Putamen (tissue), 1 donor: Measurements from ENCODE around the gene POFUT2.
"Not testable (repeated sequence)": the region's sequence is repeated elsewhere in the genome, so short reads cannot be mapped to it uniquely, and the experiment has no call there.

Experiments
- DNase-seq: peaks from one replicate; pipeline ENCODE4 v3.0.0-alpha.2; 2016; ENCODE audit warnings: low spot score

Gene POFUT2

GRCh38 chr21:45326169-45326851, 38.6 kb upstream of the POFUT2 start:
- DNase-seq: peak; percentile 75

GRCh38 chr21:45325206-45326168, 37.8 kb upstream of the POFUT2 start:
- no peak for DNase-seq

DNA sequence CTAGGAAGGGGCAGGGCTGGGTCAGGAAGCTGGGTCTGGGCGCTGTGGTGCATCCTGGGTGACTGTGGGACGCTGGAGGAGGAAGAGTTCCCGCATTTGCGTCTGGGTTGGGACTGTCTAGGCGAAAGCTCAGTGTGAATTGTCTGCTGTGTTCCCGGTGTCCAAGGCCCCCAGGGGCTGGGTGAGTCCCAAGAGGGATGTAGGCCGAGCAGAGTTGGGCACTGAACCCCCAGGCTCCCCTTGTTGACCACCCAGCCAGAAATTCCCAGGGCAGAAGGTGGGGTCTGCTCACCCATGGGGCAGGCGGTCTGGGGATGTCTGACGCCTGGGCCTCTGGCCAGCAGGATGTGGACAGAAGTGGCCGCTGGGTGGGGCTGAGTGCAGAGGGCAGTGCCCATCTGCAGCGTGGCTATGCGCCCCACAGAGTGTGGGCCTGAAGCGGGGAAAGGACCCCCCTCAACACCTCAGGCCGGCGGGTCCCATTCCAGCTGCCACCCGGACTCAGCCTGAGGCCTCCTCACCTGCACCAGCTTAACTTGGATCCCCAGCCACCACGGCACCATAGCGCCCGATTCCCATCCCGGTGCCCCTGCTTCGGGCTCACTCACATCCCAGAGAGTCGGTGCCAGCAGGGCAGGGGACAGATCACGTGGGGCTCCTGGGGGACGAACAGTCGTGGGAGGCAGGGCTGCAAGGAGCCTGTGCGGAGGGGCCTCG, 37.0 kb upstream of the POFUT2 start:
- DNase-seq: no peak

DNA sequence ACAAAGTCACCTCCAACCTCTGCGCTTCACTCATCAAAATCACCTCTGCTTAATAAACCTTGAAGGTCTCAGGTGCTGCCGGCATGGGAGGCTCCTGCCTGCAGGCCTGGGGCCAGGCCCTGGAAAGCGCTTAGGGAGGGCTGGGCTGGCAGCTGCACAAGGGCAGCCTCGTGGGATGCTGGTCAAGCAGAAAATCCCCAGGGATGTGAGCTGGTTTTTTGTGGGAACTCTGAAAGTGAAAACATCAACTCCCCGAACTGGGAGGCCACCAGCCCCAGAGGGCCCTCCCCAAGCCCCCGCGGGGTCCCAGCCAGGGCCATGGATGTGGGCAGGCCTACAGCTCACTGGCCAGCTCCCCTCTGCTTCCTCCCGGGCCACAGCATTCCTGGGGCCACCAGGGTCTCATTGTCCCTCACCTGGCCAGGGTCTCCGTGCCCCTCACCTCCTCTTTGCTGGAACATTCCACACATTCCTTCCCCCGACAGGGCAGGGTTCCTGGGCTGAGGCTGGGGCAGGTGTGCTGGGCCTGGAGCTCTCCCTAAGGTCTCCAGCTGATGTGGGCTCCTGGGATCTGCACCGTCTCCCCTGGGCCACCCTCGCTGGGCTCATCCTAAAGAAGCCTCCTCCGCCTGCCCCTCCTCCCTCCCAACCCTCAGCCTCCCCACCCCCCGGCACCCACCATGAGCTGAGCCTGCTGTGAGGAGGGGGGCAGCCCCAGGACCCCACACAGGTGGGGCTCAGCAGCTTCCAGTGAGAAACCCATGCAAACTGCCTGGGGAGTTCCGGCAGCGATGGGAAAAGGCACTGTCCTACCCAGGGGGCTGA, 36.0 kb upstream of the POFUT2 start:
- no peak for DNase-seq

- no peak for DNase-seq
Observed at GRCh38 chr21:45322960-45323461, 35.3 kb upstream of the POFUT2 start.

- no peak for DNase-seq
Observed at GRCh38 chr21:45322231-45322959, 34.7 kb upstream of the POFUT2 start.

DNA sequence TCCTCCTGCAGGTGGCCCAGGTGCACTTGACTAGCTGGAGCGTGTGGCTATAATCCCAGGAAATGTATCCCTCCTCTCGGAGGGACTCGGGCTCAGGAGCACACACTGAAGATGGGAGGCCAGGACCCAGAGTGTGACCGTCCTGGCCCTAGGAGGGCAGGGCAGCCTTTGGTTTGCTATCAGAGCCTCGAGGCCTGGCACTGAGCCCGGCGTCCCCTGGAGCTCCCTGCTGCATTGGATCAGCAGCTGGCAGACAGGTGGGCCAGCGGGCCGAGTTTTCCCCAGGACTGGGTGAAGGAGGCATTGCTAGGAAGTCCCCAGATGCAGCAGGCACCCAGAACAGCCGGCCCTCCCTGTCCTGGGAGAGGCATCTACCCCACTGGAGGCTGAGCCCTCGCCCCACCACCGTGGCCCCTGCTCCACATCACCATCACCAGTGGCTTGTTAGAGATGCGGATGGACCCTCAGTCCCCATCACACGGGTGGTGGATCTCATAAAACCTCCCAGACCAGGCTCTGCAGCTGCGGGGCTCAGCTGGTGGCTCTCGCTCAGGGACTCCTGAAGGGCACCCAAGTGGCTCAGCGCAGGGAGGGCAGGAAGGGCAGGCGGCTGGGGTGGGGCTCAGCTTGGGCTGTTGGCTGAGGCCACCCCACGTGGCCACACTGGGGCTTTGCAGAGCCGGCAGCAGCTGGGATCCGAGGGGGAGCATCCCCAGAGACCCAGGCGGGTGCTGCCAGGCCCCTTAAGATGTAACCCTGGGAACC, 32.7 kb upstream of the POFUT2 start:
- DNase-seq: no peak

DNA sequence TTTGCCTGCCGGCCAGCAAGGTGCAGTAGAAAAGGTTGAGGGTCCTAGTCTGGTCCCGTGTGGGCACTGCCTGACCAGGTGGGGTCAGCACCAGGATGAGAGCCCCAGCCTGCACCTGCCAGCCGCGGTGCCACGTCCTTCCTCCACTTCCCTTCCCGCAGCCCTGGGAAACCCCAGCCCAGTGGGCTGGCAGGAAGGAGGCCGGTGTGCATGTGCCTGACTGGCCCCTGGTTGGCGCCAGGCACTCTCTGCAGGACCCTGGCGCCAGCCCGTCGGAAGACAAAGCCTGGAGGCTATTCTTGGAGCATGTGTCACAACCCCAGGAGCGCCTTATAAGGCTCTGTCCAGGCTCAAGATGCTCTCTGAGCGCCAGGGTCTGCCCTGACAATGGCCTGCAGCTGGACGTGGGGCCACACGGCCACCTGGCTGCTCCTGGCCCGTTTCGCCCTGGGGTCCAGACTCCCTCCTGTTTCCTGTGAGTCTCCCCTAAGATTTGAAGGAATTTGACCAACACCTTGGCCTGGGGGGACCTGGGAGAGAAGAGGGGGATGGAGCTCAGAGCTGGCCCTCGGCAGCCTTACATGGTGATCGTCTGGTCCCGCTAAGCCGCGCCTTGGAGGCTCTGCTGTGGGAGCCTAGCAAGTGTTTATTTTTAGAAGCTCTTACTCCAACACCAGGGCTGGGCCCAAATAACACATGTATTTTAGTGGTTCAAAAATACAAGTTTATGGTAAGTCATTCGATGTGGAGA, 31.9 kb upstream of the POFUT2 start:
- DNase-seq: no peak

GRCh38 chr21:45318556-45319404, 31.1 kb upstream of the POFUT2 start:
- DNase-seq: no peak

- no peak for DNase-seq
Observed at GRCh38 chr21:45318146-45318555, 30.5 kb upstream of the POFUT2 start.

GRCh38 chr21:45317398-45318145, 29.9 kb upstream of the POFUT2 start:
- no peak for DNase-seq

DNA sequence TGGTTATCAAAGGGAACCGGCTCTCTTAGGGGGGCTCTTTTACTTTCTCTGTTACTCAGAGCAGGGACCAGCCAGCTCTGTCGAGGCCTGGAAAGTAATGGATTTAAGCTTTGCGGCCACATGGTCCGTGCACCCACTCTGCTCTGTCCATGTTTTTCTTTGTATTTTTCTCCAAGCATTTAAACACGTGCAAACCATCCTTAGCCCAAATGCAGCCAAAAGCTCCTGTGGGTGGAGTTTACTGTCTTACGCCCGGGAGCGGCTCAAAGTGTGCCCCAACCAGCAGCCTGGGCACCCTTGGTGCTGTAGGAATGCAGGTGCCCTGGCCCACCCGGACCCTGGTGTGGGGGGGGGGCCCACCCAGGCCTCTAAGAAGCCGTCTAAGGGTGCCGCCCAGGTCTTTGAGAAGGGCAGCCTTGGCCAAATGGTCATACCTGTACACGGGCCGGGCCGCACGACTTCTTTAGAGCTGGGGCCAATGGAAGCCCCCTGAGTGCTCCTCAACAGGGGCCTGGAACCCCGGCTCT, 29.2 kb upstream of the POFUT2 start:
- DNase-seq: no peak

GRCh38 chr21:45315676-45316470, 28.2 kb upstream of the POFUT2 start:
- DNase-seq: not testable (repeated sequence)

DNA sequence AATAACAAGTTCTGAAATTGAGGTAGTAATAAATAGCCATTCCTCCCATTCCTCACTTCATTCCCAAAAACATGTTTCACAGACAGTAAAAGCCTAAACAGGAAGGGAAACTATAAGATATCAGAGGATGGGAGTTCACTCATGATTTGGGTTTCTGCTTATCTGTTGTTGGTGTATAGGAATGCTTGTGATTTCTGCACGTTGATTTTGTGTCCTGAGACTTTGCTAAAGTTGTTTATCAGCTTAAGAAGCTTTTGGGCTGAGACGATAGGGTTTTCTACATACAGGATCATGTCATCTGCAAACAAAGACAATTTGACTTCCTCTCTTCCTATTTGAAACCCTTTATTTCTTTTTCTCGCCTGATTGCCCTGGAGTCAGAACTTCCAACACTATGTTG, 26.0 kb upstream of the POFUT2 start:
- DNase-seq: no peak

DNA sequence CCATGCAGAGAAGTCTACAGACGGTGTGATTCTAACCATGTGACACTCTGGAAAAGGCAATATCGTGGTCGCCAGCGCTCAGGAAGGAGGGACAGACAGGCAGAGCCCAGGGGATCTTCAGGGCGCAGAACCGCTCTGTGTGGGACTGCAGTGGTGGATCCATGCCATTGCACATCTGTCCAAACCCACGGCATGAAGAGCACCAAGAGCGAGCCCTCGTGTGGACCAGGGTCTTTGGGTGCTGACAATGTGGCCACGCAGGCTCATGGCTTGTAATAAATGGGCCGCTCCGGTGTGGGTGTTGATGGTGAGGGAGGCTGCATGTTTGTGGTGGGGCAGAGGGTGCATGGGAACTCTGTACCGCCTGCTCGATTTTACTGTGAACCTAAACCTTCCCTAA, 25.3 kb upstream of the POFUT2 start:
- DNase-seq: no peak

DNA sequence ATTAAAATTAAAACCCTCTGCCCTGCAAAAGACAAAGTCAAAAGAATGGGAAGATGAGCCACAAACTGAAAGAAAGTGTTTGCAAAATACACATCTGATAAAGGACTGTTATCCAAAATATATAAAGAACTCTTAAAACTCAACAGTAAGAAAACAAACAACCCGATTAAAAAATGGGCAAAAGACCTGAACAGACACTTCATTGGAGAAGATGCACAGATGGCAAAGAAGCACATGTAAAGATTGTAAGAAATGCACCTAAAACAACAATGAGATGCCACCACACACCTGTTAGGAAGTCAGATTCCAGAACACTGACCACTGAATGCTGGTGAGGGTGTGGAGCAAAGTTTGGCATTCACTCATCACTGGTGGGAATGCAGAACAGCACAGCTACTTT, 24.6 kb upstream of the POFUT2 start:
- no peak for DNase-seq

GRCh38 chr21:45310459-45310858, 22.8 kb upstream of the POFUT2 start:
- DNase-seq: no peak
